Rectal smooth muscle tissue (tissue), 1 donor: ENCODE measurements around the gene PLD5.
"Not testable (repeated sequence)": the region's sequence is repeated elsewhere in the genome, so short reads cannot be mapped to it uniquely, and the experiment has no call there.

Experiments
- H3K27ac ChIP-seq: one replicate; pipeline ENCODE4 v1.7.0; 2013; ENCODE audit warnings: low read depth, low read length, inconsistent platforms
- H3K27me3 ChIP-seq: one replicate; pipeline ENCODE4 v1.7.0; 2013; ENCODE audit warnings: low read length; ENCODE audit not compliant: control insufficient read depth, insufficient read depth
- H3K36me3 ChIP-seq: one replicate; pipeline ENCODE4 v1.7.0; 2013; ENCODE audit warnings: low read length; ENCODE audit not compliant: control insufficient read depth, insufficient read depth
- H3K4me1 ChIP-seq: one replicate; pipeline ENCODE4 v1.7.0; 2013; ENCODE audit warnings: low read length; ENCODE audit not compliant: control insufficient read depth, insufficient read depth
- H3K4me3 ChIP-seq: one replicate; pipeline ENCODE4 v1.7.0; 2013; ENCODE audit warnings: low read length
- H3K9ac ChIP-seq: one replicate; pipeline ENCODE4 v1.7.0; 2013; ENCODE audit warnings: low read length

The PLD5 gene

GRCh38 chr1:242147096-242147976, 377.2 kb downstream of the PLD5 start:
- Histone ChIP-seq H3K27ac (no peak overlapping the region), H3K9ac (no peak overlapping the region), H3K4me1 (no peaks in the 10 kb centered on the region), H3K36me3 (no peaks in the 10 kb centered on the region), H3K27me3 (no peaks in the 10 kb centered on the region), H3K4me3 (no peak overlapping the region)

GRCh38 chr1:242146652-242147051, 377.8 kb downstream of the PLD5 start:
- H3K27me3 ChIP-seq: no peaks in the 10 kb centered on the region
- H3K4me1 ChIP-seq: no peaks in the 10 kb centered on the region
- no peak overlapping the region for H3K27ac ChIP-seq
- H3K9ac ChIP-seq: no peak overlapping the region
- no peak overlapping the region for H3K4me3 ChIP-seq
- no peaks in the 10 kb centered on the region for H3K36me3 ChIP-seq

GRCh38 chr1:242140836-242141235, 383.7 kb downstream of the PLD5 start:
- H3K9ac ChIP-seq: no peak overlapping the region
- H3K27me3 ChIP-seq: no peaks in the 10 kb centered on the region
- H3K4me1 ChIP-seq: no peaks in the 10 kb centered on the region
- no peaks in the 10 kb centered on the region for H3K36me3 ChIP-seq
- no peak overlapping the region for H3K27ac ChIP-seq
- H3K4me3 ChIP-seq: no peak overlapping the region

- Histone ChIP-seq H3K9ac (no peak overlapping the region), H3K36me3 (no peaks in the 10 kb centered on the region), H3K4me3 (no peak overlapping the region), H3K27me3 (no peaks in the 10 kb centered on the region), H3K4me1 (no peaks in the 10 kb centered on the region), H3K27ac (no peak overlapping the region)
Measured at GRCh38 chr1:242139986-242140385, 384.5 kb downstream of the PLD5 start.

- Histone ChIP-seq H3K36me3 (no peaks in the 10 kb centered on the region), H3K4me1 (no peaks in the 10 kb centered on the region), H3K27ac (no peak overlapping the region), H3K27me3 (no peaks in the 10 kb centered on the region), H3K4me3 (no peak overlapping the region), H3K9ac (no peak overlapping the region)
Measured at GRCh38 chr1:242139442-242139841, 385.1 kb downstream of the PLD5 start.

- Histone ChIP-seq H3K4me3 (no peak overlapping the region), H3K27ac (no peak overlapping the region), H3K4me1 (no peaks in the 10 kb centered on the region), H3K36me3 (no peaks in the 10 kb centered on the region), H3K27me3 (no peaks in the 10 kb centered on the region), H3K9ac (no peak overlapping the region)
Measured at GRCh38 chr1:242133796-242134195, 390.7 kb downstream of the PLD5 start.

GRCh38 chr1:242133351-242133750, 391.1 kb downstream of the PLD5 start:
- no peak overlapping the region for H3K4me3 ChIP-seq
- no peaks in the 10 kb centered on the region for H3K27me3 ChIP-seq
- H3K36me3 ChIP-seq: no peaks in the 10 kb centered on the region
- no peaks in the 10 kb centered on the region for H3K4me1 ChIP-seq
- no peak overlapping the region for H3K9ac ChIP-seq
- H3K27ac ChIP-seq: no peak overlapping the region

GRCh38 chr1:242132121-242132817, 392.2 kb downstream of the PLD5 start:
- H3K27me3 ChIP-seq: no peaks in the 10 kb centered on the region
- no peaks in the 10 kb centered on the region for H3K36me3 ChIP-seq
- no peak overlapping the region for H3K9ac ChIP-seq
- H3K27ac ChIP-seq: no peak overlapping the region
- no peaks in the 10 kb centered on the region for H3K4me1 ChIP-seq
- H3K4me3 ChIP-seq: no peak overlapping the region

GRCh38 chr1:242128951-242129502, 395.5 kb downstream of the PLD5 start:
- Histone ChIP-seq H3K4me1 (no peaks in the 10 kb centered on the region), H3K9ac (no peak overlapping the region), H3K36me3 (no peaks in the 10 kb centered on the region), H3K27ac (no peak overlapping the region), H3K4me3 (no peak overlapping the region), H3K27me3 (no peaks in the 10 kb centered on the region)

GRCh38 chr1:242120432-242120831, 404.1 kb downstream of the PLD5 start:
- no peak overlapping the region for H3K4me3 ChIP-seq
- H3K9ac ChIP-seq: no peak overlapping the region
- no peaks in the 10 kb centered on the region for H3K4me1 ChIP-seq
- H3K36me3 ChIP-seq: no peaks in the 10 kb centered on the region
- H3K27ac ChIP-seq: no peak overlapping the region
- no peaks in the 10 kb centered on the region for H3K27me3 ChIP-seq

GRCh38 chr1:242100921-242101320, 423.6 kb downstream of the PLD5 start:
- no peaks in the 10 kb centered on the region for H3K4me1 ChIP-seq
- H3K36me3 ChIP-seq: no peaks in the 10 kb centered on the region
- no peak overlapping the region for H3K9ac ChIP-seq
- H3K27me3 ChIP-seq: no peaks in the 10 kb centered on the region
- no peak overlapping the region for H3K4me3 ChIP-seq
- no peak overlapping the region for H3K27ac ChIP-seq

- not testable (repeated sequence) for H3K9ac ChIP-seq, H3K36me3 ChIP-seq, H3K27ac ChIP-seq, H3K27me3 ChIP-seq, H3K4me1 ChIP-seq, H3K4me3 ChIP-seq
Measured at GRCh38 chr1:242097283-242097682, 427.2 kb downstream of the PLD5 start.
